SHP77 treated with DMSO at 0.1 percent for 48 hours (cell line): ENCODE measurements around the gene FGFR1OP2.
"Not testable (repeated sequence)": the region's sequence is repeated elsewhere in the genome, so short reads cannot be mapped to it uniquely, and the experiment has no call there.

Experiments used
- DNase-seq: peaks from one replicate; lab custom pipeline; 2025; lab: John Stamatoyannopoulos, UW

The FGFR1OP2 gene

DNA sequence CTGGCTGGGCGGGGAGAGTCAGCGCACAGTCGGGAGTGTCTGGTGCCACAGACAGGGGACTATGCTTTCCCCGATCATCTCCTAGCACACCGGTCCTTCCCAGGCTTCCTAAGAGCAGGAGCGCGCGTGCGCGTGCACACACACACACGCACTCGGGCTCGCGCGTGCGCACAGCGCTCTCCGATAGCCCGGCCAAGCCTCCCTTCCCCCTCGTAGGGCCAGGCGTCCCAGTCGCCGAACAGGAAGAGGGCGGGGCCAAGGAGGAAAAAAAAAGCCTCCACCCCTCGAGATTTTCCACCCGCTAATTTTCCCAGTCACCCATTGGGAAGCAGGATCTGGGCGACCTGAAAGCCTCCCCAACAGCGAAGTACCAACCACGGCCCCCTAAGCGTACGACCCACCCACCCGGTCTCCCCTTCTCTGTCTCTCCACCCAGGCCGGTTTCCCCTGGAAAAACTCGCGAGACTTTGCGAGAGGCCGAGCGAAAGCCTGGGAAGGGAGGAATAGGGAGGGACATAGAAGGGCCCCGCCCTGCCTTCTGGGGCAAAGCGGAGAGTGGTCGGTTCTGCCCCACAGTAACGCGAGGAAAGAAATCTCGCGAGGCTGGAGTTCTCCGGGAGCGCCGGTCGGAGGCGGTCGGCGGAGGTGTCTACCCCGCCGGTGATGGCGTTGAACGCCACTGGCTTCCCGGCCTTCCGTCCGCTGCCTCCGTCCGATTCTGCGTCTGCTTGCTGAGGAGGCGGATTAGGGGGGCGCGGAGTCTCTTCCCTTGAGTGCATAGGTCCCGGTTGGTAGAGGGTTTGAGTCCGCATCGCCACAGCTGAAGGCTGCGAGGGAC, at the start of gene FGFR1OP2, which contains the start of gene INTS13:
TSS of gene FGFR1OP2 (plus strand) at position 608 of the 838 bp plus-strand sequence. CDS start 15,689 bp downstream, outside the sequence.
TSS of gene INTS13 (minus strand) at position 119 of the 838 bp plus-strand sequence. CDS start 1,178 bp downstream, outside the sequence.
- peak; percentile 98 for DNase-seq

GRCh38 chr12:26890784-26891183, 47.5 kb upstream of the FGFR1OP2 start:
- DNase-seq = no peak

- no peak for DNase-seq
Observed at GRCh38 chr12:26891704-26892103, 46.6 kb upstream of the FGFR1OP2 start.

DNA sequence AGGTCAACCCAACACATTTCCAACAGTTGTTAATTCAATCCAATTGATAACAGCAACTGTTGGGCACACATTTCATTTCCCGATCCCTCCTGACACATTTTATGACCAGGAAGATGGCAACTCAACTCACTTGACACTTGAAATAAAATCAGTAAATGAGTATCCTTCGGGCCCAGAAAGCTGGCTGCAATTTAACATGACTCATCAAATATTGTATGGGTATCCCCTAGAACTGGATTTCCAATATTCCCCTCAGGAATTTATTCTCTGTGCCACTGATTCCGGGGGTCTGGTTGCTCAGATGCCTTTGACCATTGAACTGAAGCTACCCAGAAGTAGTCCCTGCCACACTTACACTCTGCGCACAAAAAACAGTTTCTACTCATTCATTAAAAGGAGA, 42.6 kb upstream of the FGFR1OP2 start:
- no peak for DNase-seq

DNA sequence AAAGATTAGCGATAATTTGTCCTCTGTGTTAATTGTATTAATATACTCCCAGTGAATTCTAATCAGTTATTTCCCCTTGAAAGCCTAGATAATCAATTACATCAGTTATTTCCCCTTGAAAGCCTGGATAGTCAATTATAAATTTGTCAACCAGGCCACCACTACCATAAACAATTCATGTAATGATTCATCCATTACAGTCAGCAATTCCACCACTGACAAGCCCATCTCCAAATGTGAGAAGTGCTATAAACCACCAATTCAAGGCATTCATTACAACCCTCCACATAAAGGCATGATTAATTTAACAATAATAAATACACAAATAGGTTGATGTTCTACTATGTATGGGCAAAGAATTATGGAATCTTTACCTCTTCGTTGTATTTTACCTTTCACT, 41.4 kb upstream of the FGFR1OP2 start:
- DNase-seq = no peak

DNA sequence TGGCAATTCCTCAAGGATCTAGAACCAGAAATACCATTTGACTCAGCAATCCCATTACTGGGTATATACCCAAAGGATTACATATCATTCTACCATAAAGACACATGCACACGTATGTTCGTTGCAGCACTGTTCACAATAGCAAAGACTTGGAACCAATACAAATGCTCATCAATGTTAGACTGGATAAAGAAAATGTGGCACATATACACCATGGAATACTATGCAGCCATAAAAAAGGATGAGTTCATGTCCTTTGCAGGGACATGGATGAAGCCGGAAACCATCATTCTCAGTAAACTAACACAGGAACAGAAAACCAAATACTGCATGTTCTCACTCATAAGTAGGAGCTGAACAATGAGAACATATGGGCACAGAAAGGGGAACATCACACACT, 34.9 kb upstream of the FGFR1OP2 start:
- not testable (repeated sequence) for DNase-seq

- DNase-seq = no peak
Observed at GRCh38 chr12:26906024-26906423, 32.2 kb upstream of the FGFR1OP2 start.

DNA sequence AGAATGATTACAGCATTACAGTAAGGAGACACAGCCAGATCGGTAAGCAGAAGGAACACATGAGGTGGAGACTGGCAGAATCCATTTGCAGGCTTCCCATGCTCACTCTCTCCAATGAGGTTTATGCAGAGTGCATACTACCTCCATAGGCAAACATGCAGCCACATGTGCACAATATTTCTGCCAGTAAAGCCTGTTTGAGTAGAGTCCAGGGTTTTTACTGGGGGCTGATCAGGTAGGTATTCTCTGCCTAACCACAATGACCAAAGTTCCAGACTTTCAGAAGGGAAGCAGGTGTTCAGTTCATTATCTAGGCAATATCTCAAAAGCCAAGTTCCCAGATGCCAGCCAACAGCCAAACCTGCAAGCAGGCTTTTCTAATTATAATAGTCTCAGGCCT, 31.6 kb upstream of the FGFR1OP2 start:
- DNase-seq = no peak

GRCh38 chr12:26918321-26919215, 19.7 kb upstream of the FGFR1OP2 start:
- DNase-seq = no peak

DNA sequence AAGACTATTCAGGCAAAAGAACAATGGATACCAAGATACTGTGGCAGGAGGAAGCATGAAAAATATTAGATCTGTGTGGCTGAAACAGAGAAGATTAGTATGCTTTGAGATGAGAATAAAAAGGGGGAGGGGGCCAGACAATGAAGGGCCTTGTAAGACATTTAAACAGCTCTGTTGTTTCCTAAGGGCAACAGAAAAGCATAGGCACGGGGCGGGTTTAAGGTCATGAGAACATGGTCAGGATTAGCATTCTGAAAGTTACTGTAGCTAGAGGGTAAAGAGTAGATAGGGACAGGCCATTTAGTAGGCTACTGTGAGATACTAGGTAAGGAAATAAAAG, 19.1 kb upstream of the FGFR1OP2 start:
- DNase-seq = no peak

- DNase-seq = no peak
Observed at GRCh38 chr12:26921886-26922285, 16.4 kb upstream of the FGFR1OP2 start.

GRCh38 chr12:26928661-26929060, 9.6 kb upstream of the FGFR1OP2 start:
- DNase-seq = no peak

DNA sequence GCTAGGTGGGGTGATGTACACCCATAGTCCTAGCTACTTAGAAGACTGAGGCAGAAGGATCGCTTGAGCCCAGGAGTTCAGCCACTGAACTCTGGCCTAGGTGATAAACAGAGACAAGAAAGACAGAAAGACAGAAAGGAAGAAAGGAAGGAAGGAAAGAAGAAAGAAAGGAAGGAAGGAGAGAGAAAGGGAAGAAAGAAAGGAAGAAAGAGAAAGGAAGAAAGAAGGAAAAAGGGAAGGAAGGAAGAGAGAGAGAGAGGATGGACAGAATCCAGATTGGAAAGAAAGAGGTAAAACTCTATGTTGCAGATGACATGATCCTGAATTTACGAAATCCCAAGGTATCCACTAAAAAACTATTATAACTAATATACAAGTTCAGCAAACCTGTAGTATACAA, 8.7 kb upstream of the FGFR1OP2 start:
- DNase-seq = no peak

DNA sequence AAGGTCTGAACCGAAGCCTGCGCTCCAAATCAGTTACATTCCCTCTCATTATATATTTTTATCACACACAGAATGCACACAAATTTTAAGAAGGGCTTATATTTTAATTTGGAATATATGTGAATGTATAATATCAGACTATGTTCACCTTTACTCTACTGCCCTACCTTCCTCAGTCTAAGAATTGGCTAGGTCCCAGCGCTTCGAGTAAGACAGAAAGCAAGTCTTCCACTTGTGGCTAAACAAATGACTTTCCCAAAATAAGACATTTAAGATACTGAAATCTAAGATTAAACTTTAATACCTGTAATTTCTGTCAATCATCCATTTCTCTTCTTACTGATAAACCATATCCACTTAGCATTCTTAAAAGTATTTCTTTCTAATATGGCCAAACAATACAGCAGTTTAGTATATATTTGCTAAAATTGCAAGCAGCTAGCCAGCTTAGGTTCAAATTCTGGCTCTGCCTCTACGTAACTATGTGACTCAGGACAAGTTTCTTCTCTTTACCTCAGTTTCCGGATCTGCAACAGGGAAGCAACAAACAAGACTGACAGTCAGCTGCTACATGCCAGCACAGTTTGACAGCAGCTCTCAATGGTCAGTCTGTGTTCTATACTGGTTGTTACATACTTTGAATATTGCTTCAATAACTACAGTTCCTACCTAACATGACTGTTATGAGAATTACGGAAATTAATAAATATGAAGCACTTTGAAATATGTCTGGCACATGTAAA, 2.5 kb upstream of the FGFR1OP2 start:
- DNase-seq = no peak

DNA sequence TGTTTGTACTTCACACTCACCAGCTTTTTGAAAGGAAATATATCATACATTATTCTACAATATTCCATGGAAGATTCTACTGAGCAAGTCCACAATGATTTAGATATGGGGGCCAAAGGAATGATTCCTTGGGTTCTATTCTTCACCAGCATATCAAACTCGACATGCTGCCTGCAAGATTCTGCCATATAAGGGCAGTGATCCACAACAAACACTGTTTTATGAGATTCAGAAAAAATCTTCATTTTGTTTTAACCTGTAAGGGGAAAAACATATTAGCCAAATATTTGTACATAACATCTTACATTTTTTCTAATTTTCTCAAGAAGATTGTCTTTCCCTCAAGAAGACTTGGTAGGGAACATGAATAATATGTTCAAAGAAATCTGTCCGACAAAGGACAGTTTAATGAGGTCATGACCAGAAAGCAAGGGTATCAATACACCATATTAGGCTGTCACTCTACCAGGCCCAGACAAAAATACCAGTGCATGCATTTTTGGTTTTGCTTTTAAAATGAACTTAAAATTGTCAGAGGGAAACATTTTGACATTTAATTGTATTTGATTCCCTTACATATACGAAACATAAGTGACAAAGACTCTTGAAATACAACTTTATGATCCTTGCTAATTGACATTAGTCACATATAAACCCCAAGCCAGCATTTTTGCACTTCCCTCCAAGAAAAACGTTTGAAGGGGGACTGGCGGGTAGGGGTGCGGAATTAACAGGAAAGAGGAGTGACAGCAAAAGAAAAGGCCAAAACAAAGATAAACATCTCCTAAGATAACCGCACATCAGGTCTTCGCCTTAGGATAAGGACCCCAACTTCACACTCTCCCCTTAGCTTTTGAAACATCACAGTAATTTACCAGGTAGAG, 1.5 kb upstream of the FGFR1OP2 start:
- DNase-seq = no peak

DNA sequence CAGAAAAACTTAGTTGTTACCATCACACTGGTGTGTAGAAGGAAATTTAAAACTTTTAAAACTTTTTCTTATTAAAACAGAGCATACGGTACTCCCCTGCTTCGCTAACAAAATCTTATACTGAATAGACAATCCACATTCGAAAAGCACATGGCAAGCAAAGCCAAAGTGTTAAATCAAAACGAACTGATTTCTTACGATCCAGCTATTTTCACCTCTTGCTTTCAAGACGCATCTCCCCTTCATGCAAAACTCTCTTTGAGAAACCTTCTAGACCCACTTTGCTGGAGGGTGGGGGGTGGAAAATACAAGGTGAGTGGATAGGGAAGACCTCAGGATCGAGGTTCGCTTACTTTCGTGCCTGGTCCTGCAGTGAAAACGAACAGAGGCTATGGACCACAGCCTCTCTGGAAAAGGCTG, 817 bp upstream of the FGFR1OP2 start:
- DNase-seq = no peak

- DNase-seq = no peak
Observed at GRCh38 chr12:26938701-26939062, 412 bp downstream of the FGFR1OP2 start.

GRCh38 chr12:26939192-26939832, 1.0 kb downstream of the FGFR1OP2 start:
- DNase-seq = no peak

DNA sequence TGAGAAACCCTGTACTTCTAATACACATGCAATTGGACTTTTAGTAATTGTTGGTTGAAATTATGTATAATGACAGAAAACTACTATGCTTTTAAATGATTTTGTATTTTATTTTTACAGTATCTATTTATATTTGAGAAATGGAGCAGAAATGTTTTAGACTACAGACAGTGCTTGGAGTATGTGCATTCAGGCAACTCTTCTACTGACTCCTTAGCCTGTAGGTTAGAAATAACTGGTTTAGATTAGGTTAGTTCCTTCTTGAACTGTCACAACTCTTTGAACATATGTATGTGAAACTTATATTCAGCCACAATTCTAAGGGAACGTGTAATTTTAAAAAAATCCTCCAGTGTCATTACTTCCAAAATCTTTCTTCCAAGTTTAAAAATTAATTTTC, 1.7 kb downstream of the FGFR1OP2 start:
- no peak for DNase-seq

GRCh38 chr12:26940516-26941214, 2.4 kb downstream of the FGFR1OP2 start:
- DNase-seq = no peak
